GM21360 (cell line): ENCODE data around the gene KCNIP2.

Source experiments
- ATAC-seq: cut with Tn5 transposase; IDR thresholded peaks from one replicate; pipeline ENCODE4 v1.9.1; 2021; ENCODE audit warnings: mild to moderate bottlenecking, moderate library complexity; ENCODE audit not compliant: unreplicated experiment

KCNIP2 gene

GRCh38 chr10:101843032-101844021 lies at the start of gene KCNIP2:
Gene KCNIP2, minus strand, starts transcription at chr10:101843800. Its CDS starts 232 bp downstream, at chr10:101843568.
- no peak for ATAC-seq

- ATAC-seq, result no peak
These were observed 49.3 kb upstream of the KCNIP2 start for GRCh38 chr10:101892782-101893391.

- ATAC-seq, result no peak
These were observed 45.9 kb upstream of the KCNIP2 start for GRCh38 chr10:101889256-101890210.

GRCh38 chr10:101888251-101888949 lies 44.8 kb upstream of the KCNIP2 start:
- ATAC-seq, result no peak

- ATAC-seq, result no peak
These were observed 44.2 kb upstream of the KCNIP2 start for GRCh38 chr10:101887775-101888174.

GRCh38 chr10:101886521-101887312 lies 43.1 kb upstream of the KCNIP2 start:
- no peak for ATAC-seq

GRCh38 chr10:101881036-101881774 lies 37.6 kb upstream of the KCNIP2 start:
- no peak for ATAC-seq

GRCh38 chr10:101880232-101880573 lies 36.6 kb upstream of the KCNIP2 start:
- no peak for ATAC-seq

GRCh38 chr10:101879456-101880231 lies 36.0 kb upstream of the KCNIP2 start:
- ATAC-seq, result no peak

GRCh38 chr10:101878869-101879268 lies 35.3 kb upstream of the KCNIP2 start:
- ATAC-seq, result no peak

GRCh38 chr10:101875068-101875688 lies 31.6 kb upstream of the KCNIP2 start:
- ATAC-seq, result no peak

GRCh38 chr10:101874252-101874651 lies 30.7 kb upstream of the KCNIP2 start:
- ATAC-seq, result no peak

- no peak for ATAC-seq
These were observed 24.3 kb upstream of the KCNIP2 start for GRCh38 chr10:101867931-101868330.

- peak; percentile 20 for ATAC-seq
These were observed 15.9 kb upstream of the KCNIP2 start for GRCh38 chr10:101859530-101859929.

- ATAC-seq, result peak; percentile 64
These were observed 15.3 kb upstream of the KCNIP2 start for GRCh38 chr10:101858723-101859500.

- no peak for ATAC-seq
These were observed 14.3 kb upstream of the KCNIP2 start for GRCh38 chr10:101857802-101858476.
